SH-SY5Y (cell line): Measurements from ENCODE around the gene RBMS3.

ENCODE experiments used
- GATA2 ChIP-seq: IDR thresholded peaks from 2 replicates; pipeline ENCODE4 v1.6.1; 2011; ENCODE audit warnings: mild to moderate bottlenecking, low read depth, low read length
- GATA3 ChIP-seq: IDR thresholded peaks from 2 replicates; pipeline ENCODE4 v1.6.1; 2011; ENCODE audit warnings: low read depth, mild to moderate bottlenecking, low read length, moderate library complexity

DNA sequence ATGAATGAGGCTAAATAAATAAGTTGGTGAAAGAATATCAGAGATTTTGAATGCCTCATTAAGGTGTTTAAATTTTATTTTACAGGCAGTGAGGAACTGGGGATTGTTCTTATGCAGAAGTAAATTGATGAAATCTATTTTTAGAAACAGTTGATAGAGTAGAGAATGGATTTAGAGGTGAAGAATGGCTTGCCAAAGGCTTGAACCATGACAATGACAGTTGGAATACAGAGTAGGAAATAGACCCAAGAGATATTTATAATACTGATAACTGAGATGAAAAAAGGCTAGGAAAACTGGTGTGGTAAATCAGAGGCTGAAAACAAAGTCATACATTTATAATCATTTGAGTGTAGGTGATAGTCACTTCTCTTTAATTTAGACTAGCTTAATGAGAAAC lies 39.0 kb upstream of the RBMS3 start:
- TF ChIP-seq GATA2 (no peak), GATA3 (no peak)
